HG03196 (cell line): ENCODE measurements around the gene PLEKHG4B.

Experiments used
- ATAC-seq: cut with Tn5 transposase; IDR thresholded peaks from one replicate; pipeline ENCODE4 v1.9.1; 2021; ENCODE audit not compliant: unreplicated experiment

PLEKHG4B gene

DNA sequence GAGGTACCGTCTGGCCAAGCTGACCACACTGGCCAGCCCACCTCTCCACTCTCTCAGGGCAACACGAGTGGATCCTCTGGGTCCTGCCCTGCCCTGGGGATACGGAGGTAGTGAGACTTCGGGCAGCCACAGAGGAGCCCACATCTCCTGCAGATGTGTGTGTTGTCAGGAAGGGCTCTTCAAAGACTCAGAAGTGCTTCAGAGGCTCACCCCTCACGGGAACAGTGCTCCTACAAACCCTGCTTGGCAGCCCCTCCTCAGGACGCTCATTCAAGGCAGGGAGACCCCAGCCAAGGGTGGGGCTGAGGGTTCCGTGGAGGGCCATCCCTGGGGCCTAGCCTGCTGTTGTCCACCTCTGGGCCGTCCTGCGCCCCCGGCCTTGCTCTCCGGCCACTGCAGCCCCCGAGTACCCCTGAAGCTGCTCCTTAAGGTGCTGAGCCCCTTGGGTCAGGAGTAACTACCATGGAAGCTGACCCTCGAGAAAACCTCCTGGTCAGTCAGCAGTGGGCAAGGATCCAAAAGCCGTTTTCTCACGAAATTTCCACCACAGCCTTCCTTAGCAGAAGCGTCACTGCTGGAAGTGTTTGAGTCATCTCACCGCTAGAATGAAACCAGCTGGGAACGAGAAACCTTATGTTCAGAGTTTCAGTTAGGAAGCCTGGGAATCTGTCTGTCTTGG is 76.2 kb downstream of the PLEKHG4B start:
- ATAC-seq: no peak

DNA sequence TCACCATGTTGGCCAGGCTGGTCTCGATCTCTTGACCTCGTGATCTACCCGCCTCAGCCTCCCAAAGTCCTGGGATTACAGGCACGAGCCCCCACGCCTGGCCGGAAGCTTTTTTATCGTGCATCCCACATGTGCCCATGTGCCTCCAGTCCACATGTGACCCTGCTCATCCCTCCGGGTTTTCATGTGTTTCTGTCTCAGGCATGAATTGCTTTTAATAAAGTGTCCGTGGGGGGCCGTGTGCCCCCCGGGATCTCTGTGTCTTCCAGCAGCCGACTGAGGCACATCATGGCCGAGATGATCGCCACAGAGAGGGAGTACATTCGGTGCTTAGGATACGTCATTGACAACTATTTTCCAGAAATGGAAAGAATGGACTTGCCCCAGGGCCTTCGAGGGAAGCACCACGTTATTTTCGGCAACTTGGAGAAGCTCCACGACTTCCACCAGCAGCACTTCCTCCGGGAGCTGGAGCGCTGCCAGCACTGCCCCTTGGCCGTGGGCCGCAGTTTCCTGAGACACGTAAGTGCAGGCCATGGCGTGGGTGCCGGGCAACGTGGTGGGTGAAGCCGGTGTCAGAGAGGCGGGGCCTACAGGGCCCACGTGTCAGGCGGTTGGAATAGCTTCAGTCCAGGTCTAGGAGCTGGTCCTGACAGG is 77.2 kb downstream of the PLEKHG4B start:
- no peak for ATAC-seq

DNA sequence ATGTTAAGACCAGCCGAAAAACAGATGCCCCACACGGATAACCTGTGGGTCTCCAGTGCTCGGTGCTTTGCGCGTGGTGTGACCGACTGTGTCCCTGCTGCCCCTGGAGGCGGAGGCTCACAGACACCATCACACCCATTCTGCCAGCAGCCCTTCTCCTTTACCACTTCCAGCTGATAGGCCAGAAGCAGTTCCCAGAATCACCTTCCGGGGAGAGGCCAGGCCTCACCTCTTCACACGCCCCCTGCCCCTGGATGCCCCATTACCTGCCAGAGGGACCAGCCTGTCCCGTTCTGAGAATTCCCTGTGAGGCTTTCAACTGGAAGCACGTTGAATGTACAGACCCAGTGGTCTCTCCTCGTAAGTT is 77.7 kb downstream of the PLEKHG4B start:
- no peak for ATAC-seq

DNA sequence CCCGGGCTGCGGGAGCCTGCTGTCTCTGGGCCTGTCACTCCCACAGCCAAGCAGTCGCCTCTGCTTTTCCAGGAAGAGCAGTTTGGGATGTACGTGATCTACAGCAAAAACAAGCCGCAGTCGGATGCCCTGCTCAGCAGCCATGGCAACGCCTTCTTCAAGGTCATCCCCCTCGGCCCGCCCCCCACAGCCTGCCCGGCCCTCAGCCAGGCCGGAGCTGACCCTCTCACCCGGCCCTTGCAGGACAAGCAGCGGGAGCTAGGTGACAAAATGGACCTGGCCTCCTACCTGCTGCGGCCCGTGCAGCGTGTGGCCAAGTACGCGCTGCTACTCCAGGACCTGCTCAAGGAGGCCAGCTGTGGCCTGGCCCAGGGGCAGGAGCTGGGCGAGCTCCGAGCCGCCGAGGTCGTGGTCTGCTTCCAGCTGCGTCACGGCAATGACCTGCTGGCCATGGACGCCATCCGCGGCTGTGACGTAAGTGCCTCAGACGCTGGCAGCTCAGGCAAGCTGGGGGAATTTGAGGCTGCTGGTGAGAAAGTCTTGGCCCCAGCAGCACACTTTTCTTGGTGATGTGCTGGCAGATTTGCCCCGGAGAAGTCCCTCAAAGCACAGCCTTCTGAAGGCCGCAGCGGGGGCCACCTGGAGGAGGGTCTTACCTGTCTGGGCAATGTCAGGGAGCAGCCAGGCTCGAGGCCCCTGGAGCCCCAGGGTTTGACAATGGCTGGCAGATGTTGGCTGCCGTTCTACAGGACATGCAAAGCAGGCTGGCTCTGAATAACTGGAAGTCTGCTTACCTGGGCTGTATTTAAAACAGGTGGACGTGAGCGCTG is 79.2 kb downstream of the PLEKHG4B start:
- no peak for ATAC-seq

DNA sequence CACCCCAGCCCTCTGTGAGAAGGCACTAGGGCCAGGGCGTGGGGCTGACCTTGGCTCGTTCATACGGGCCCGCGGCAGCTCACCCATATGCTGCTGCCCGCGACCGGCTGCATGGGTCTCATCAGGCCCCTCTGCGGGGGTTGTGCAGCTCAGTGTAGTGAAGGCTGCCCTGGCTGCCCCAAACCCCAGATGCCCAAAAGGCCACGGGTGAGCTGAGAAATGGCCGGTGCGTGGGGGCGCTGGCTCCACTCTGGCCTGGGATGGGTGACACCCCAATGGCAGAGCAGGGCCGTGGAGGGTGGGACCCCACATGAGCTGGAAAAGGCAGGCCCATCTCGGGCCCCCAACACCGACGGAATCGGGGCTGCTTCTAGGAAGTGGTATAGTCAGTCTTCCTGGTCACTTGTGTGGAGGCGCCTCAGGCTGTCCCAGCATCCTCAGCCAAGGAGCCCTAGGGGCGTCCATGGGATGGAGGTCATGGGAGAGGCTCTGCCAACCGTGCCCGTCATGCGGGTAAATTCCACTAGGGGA is 79.9 kb downstream of the PLEKHG4B start:
- no peak for ATAC-seq

DNA sequence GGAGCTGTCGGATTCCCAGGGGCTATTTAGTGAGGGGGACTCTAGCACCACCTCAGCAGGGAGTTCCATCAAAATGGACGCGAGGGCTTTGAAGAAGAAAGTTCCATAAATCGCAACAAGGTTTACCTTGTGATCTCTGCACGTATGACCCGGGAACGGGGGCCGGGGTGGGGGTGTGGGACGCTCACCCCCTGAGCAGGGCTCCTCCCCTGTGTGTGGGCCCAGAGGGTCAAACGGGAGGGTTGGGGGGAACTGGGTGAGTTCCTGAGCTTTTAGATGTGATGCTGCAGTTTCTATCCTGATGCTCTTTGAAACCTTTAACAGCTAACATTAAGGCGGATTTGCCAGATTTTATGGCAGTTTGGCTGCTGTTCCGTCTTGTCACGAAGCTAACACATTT is 80.5 kb downstream of the PLEKHG4B start:
- ATAC-seq: no peak

DNA sequence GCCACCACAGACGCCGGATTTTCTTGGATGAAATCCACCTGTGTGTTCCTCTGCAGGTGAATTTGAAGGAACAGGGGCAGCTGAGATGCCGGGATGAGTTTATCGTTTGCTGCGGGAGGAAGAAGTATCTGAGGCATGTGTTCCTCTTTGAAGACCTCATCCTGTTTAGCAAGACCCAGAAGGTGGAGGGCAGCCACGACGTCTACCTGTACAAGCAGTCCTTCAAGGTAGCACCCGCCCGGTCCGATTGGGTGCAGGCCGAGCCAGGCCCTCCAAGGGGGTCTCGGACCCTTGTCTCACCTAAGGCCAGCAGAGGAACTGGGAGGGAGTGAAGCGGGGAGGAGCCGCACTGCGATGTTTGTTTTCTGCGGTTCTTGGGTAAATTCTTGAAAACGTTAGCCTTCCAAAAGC is 80.9 kb downstream of the PLEKHG4B start:
- ATAC-seq: no peak

DNA sequence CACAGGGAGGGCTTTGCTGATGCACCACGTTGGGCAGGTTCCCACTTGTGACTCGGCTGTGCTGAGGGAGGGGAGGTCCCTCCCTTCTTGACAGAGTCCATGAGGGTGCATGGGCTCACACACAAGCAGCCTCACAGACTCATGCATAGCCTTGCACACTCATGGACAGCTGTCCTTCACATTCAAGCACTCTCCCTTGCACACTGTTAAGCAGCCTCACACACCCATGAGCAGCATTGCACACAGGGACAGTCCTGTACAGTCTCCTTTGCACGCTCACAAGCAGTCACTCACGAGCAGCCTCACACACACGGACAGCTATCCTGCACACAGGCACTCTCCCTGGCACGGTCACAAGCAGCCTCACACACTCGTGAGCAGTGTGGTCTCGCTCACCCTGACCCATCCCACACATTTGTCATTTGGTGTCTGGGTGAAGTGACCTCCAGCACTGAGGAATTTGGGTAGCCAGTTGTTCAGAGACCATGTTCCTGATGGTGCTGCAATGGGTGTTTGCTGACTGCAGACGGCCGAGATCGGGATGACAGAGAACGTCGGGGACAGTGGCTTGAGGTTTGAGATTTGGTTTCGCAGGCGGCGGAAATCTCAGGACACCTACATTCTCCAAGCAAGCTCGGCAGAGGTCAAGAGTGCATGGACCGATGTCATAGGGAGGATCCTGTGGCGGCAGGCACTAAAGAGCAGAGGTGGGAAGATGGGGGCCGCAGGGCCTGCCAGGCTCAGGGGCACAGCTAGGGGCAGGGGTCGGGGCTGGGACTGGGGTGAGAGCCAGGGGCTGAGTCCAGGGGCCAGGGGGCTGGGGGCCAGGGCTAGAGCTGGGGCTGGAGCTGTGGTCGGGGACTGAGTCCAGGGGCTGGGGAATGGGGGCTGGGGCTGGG is 81.7 kb downstream of the PLEKHG4B start:
- ATAC-seq: no peak

DNA sequence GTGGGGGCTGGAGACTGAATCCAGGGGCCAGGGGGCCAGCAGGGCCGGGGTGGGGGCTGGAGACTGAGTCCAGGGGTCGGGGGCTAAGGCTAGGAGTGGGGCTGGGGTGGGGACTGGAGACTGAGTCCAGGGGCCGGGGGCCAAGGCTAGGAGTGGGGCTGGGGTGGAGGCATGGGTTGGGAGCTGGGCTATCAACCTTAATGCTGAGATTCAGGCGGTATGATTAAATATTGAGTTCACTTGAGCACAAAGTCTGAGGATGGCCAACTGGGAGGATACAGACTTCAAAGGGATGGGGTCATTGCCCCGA is 82.3 kb downstream of the PLEKHG4B start:
- ATAC-seq: no peak

DNA sequence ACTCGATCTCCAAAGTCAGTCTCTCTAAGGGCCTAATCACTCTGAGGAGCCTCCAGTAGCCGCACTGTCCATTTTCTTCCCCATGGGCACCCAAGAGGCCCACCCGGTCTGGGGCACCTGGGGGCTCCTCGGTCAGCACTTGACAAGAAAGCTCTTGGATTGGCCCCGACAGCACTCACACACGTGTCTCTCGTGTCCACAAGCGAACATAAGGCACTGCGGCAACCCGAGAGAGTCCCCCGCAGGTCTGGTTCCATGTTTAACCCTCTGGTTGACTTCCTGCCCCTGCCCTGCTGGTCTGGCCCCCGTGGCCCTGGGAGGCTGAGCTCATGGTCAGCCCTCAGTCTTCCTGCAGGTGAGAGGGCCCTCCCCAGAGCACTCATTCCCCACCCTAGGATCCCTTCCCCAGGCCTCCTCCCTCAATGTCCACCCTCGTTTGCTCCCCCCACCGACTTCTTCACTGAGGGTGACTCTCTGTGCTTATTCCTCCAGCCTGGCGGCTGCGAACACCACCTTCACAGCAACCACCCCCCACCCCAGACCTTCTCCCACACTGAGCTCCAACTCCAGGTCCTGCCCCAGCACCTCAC is 83.0 kb downstream of the PLEKHG4B start:
- no peak for ATAC-seq

DNA sequence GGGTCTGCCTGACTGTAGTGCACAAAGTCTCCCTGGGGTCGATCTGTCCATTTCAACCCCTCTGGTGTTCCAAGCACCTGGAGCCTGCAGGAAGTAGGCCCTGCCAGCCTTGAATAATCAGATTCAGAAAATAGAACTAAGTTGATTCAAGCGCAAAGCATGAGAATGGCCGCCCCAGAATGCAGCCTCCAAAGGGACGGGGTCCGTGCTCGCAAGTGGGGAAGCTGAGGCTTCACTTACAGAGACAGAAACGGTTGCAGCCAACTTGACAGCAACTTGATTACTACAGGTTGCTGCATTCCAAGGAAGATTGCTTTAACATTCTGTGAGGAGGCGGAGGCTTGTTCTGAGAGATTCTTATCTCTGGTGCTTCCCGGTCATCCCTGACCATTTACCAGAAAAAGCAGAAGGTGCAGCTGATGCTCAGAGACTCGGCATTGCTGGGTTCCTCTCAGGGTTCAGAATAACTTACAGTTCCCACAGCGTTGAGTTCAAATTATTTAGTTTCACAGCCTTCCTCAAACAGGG is 84.4 kb downstream of the PLEKHG4B start:
- ATAC-seq: no peak

DNA sequence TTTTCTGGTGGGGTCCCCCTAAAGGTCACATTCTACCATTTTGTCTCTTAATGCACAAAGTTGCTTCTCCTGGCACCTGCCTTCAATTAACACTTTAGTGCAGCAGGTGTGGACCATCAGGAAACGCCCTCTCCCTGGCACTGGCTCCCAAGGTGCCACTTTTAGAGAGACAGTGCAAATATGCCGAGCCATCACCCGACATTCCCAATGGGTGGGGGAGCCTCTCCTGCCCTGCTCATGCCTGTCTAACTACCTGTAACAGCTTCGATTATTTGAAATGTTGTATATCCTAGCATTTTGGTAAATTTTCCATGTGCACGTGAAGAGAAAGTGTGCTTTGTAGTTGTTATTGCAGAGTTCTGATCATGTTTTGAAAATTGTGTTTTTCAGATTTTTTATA is 86.1 kb downstream of the PLEKHG4B start:
- no peak for ATAC-seq

DNA sequence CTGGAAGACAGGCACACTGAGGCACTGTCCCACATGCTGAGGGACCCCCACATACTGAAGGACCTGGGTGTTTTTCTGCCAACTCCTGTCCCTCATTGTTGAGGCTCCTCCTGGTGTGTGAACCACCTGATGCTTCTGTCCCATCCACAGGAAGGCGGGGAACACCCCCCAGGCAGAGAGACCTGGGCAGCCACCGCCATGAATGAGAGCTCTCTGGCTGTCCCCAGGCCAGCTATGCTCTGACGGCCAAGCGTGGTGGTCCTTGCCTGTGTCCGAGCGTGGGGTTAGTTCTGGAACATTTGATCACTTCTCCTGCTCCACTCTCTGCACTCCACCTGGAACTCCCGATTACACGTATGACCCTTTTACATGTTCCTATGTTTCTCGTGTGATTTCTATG is 87.4 kb downstream of the PLEKHG4B start:
- no peak for ATAC-seq

DNA sequence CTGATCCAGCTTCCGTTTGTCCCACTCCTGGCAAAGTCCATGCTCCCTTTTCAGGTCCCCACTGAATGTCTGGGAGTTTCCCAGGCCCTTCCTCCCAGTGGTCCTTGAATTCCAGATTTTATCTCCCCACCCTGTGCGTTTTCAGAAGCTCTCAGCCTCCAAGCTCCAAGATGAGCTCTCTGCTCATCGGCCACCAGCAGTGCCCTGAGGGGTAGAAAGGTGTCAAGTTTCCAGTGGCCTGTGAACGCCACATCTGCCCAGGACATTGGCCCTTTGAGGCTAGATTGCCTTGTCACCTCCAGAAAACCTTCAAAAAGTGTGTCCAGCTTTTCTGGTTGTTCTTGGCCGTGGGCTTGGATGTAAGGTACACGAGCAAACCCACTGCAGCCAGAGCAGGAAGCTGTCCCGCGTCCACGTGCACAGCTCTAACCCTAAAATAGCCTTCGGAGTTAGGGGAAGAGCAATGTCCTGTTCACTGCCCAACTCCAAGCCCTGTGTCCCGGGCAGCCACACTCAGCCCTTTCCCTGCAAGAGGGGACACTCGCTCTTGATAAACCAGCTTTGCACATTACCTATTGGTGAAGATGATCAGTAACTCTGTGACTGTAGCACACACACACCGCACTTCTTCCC is 88.4 kb downstream of the PLEKHG4B start:
- no peak for ATAC-seq

DNA sequence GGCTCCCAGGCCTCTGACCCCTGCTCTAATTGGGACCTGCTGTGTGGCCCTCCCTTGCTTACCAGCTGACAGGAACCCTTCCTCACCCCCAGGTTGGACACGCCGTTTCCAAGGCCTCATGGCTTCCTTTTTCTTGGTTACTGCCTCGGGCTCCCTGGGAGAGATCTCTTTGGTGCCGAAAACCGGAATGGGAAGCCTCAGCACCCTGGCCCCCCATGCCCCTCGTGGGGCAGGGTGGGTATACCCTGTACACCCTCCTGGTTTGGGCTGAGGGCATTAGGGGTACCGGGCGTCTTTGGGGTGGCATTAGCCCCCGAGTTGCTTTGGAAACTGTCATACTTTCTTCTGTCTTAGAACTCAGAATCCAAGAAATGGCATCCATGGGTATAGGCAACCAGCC is 89.2 kb downstream of the PLEKHG4B start:
- ATAC-seq: no peak

DNA sequence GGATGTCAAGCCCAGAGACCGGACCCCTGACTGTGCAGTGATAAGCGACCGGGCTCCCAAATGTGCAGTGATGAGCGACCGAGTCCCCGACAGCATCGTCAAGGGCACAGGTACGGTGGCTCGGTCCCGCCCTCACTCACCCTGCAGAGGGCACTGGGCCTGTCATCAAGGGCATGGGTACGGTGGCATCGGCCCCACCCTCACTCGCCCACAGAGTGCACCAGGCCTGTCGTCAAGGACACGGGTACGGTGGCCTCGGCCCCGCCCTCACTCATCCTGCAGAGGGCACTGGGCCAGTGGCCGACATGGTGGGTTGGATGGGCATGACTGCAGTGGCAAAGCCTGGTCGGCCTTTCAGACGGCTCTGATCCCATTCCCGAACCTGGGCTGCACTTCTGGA is 89.6 kb downstream of the PLEKHG4B start:
- ATAC-seq: no peak

DNA sequence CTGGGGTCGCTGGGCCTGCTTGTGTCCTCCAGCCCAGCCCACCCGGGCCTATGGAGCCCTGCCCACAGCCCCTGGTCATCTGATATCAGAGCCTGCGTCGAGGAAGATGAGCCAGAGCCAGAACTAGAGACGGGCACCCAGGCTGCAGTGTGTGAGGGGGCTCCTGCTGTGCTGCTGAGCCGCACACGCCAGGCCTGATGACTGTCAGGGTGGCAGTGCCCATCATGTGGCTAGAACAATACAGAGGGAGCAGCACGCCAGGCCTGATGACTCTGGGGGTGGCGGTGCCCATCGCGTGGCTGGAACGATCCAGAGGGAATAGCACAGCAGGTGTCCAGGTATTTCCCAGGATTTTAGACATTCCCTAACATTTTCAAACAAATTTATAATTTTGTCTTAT is 90.2 kb downstream of the PLEKHG4B start:
- ATAC-seq: no peak

DNA sequence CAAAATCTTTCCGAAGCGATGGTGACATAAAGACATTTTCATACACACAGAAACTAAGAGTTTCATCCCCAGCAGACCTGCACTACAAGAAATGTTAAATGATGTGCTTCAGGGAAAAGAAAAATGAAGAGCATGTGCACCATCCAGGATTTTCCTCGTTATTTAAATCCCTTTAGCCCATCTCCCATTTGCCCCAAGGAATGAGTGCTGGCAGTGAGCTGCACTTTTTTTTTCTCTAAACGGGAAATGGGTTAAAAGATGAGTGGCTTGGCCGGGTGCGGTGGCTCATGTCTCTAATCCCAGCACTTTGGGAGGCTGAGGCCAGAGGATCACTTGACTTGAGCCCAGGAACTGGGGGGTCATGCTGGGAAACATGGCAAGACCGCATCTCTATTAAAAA is 92.5 kb downstream of the PLEKHG4B start:
- ATAC-seq: no peak

DNA sequence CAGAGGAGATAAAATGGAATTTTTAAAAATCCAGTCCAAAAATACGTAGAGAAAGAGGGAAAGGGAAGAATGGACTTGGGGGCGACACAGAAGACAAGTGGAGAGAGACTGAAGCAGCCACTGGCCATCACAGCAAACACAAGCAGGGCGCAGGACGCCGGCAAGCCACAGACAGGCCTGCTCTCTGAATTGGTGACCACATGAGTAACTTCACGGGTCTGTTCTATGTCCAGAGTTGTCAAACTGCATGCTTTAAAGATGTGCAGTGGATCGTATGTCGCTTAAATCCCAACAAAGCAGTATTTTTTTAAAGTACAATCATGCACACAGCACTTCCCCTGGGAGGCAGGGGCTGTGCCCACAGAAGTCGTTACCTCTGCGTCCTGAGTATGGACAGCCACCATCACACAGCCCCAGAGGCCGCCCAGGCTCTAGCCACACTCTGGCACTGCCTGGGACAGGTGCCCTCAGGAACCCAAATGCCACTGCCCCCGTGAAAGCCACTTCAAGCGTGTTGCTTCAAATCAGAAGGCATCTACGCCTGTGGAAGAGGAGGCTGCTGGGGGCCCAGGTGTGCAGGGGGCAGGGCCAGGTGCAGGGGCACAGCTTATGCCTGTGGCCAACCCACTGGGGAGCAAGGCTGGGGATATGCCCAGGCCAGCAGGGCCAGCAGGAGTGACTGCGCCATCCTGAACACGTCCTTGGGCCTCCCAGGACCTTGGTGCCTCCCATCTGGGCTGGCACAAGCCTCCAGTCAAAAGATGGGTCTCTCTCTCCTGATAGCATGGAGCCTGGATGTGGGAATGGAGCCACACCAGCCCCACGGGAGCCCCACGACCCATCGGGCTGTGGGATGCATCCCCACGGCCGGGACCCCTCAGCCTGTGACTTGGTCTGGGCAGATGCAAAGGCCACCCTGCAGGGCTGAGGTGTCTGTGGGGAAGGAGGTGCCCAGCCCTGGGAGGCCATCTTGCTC is 93.4 kb downstream of the PLEKHG4B start:
- ATAC-seq: no peak
